GM21619 (cell line): ENCODE results near the gene IL20RA.
A peak's percentile ranks its signal among the peaks of the same experiment; 100 is the strongest.
"Not testable (repeated sequence)": the region's sequence is repeated elsewhere in the genome, so short reads cannot be mapped to it uniquely, and the experiment has no call there.

Source experiments
- ATAC-seq: cut with Tn5 transposase; IDR thresholded peaks from one replicate; pipeline ENCODE4 v1.9.1; 2021; ENCODE audit not compliant: unreplicated experiment

Gene IL20RA

GRCh38 chr6:137044366-137045221 is at the start of gene IL20RA:
IL20RA (minus strand) TSS chr6:137044965; CDS start chr6:137044728, 237 bp downstream.
- no peak for ATAC-seq

- ATAC-seq, result no peak
Measured at GRCh38 chr6:137093183-137094069, 48.7 kb upstream of the IL20RA start.

GRCh38 chr6:137092018-137092417 is 47.3 kb upstream of the IL20RA start:
- no peak for ATAC-seq

- ATAC-seq, result no peak
Measured at GRCh38 chr6:137089305-137089704, 44.5 kb upstream of the IL20RA start.

- no peak for ATAC-seq
Measured at GRCh38 chr6:137087902-137088301, 43.1 kb upstream of the IL20RA start.

GRCh38 chr6:137086031-137086430 is 41.3 kb upstream of the IL20RA start:
- ATAC-seq, result no peak

- ATAC-seq, result no peak
Measured at GRCh38 chr6:137084865-137085617, 40.3 kb upstream of the IL20RA start.

- no peak for ATAC-seq
Measured at GRCh38 chr6:137084090-137084489, 39.3 kb upstream of the IL20RA start.

- no peak for ATAC-seq
Measured at GRCh38 chr6:137081997-137082396, 37.2 kb upstream of the IL20RA start.

GRCh38 chr6:137080711-137081110 is 35.9 kb upstream of the IL20RA start:
- no peak for ATAC-seq

GRCh38 chr6:137076277-137077068 is 31.7 kb upstream of the IL20RA start:
- ATAC-seq, result peak; percentile 100

- not testable (repeated sequence) for ATAC-seq
Measured at GRCh38 chr6:137075790-137076189, 31.0 kb upstream of the IL20RA start.

- no peak for ATAC-seq
Measured at GRCh38 chr6:137070303-137070702, 25.5 kb upstream of the IL20RA start.

- ATAC-seq, result no peak
Measured at GRCh38 chr6:137067399-137067798, 22.6 kb upstream of the IL20RA start.

GRCh38 chr6:137058037-137058436 is 13.3 kb upstream of the IL20RA start:
- no peak for ATAC-seq

- no peak for ATAC-seq
Measured at GRCh38 chr6:137056121-137056880, 11.5 kb upstream of the IL20RA start.

- ATAC-seq, result no peak
Measured at GRCh38 chr6:137051790-137052472, 7.2 kb upstream of the IL20RA start.

- no peak for ATAC-seq
Measured at GRCh38 chr6:137049095-137049494, 4.3 kb upstream of the IL20RA start.

GRCh38 chr6:137046871-137047412 is 2.2 kb upstream of the IL20RA start:
- ATAC-seq, result no peak
